Choroid plexus epithelial cell (primary cell): Measurements from ENCODE around the gene STARD13.

Experiments
- DNase-seq: peaks from one replicate; pipeline ENCODE4 v3.0.0-alpha.2; 2010; ENCODE audit warnings: low read depth
- H3K4me3 ChIP-seq: 2 replicates; pipeline ENCODE4 v1.5.1; 2011; ENCODE audit warnings: low read depth, mild to moderate bottlenecking, control low read depth, low read length, moderate library complexity
- TF ChIP-seq, protein P1 (sequence below): conservative IDR thresholded peaks from 2 replicates; pipeline ENCODE4 v1.5.1; 2011; ENCODE audit warnings: low read depth, mild to moderate bottlenecking, control low read depth, inconsistent platforms, low read length, moderate library complexity

STARD13 gene

DNA sequence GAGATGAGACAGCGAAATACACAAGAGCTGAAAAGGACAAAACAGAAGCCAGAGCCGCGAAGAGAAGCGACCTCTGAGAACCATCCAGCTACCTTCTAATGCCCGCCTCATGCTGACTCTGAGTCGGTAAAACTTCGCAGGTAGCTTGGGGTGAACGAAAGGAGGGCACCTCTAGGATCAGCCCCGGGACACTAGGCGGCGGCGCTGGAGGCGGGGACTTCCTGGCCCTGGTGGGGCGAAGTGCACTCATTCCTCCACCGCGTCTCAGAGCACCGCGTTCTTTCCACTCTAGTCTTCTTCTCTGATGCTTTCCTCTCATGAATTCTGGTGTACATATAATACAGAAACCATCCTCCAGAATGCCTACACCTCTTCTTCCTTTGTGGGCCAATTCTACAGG, 219.2 kb downstream of the STARD13 start:
- TF ChIP-seq, protein P1, sequence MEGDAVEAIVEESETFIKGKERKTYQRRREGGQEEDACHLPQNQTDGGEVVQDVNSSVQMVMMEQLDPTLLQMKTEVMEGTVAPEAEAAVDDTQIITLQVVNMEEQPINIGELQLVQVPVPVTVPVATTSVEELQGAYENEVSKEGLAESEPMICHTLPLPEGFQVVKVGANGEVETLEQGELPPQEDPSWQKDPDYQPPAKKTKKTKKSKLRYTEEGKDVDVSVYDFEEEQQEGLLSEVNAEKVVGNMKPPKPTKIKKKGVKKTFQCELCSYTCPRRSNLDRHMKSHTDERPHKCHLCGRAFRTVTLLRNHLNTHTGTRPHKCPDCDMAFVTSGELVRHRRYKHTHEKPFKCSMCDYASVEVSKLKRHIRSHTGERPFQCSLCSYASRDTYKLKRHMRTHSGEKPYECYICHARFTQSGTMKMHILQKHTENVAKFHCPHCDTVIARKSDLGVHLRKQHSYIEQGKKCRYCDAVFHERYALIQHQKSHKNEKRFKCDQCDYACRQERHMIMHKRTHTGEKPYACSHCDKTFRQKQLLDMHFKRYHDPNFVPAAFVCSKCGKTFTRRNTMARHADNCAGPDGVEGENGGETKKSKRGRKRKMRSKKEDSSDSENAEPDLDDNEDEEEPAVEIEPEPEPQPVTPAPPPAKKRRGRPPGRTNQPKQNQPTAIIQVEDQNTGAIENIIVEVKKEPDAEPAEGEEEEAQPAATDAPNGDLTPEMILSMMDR, result no peak

DNA sequence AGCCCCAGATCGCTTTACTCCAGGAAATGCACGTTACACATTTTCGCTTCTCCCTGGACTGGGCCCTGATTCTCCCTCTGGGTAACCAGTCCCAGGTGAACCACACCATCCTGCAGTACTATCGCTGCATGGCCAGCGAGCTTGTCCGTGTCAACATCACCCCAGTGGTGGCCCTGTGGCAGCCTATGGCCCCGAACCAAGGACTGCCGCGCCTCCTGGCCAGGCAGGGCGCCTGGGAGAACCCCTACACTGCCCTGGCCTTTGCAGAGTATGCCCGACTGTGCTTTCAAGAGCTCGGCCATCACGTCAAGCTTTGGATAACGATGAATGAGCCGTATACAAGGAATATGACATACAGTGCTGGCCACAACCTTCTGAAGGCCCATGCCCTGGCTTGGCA, 224.7 kb downstream of the STARD13 start:
- TF ChIP-seq, protein P1, result no peak

More for the DNA sequence above, 219.2 kb downstream of the STARD13 start:
- H3K4me3 ChIP-seq, result no peak overlapping the region
- no peak for DNase-seq

DNA sequence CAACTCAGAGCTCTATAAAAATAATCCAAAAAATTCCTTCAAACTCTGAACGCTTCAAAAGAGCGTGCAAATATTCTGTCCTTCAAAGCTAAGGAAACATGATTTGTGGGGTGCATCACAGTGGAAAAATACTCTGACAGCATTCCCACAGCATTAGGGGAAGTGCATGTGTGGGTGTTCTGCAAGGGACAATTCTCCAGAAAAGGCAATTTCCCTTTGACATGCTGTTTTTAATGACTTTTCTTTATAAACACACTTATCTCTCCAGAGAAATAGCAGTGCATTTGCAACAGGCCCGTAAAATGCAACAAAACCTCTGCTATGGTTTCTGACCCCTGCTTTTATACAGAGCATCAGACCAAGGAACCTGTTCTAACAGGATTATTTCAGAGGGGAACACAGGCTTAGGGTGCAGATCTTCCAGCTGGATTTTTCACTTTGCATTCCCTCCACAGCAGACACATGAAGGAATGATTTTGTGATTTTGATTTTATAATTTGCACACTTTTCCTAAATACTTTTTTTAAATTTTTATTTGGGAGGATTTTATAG, 226.7 kb downstream of the STARD13 start:
- TF ChIP-seq, protein P1, result no peak
- no peak for DNase-seq
- no peak overlapping the region for H3K4me3 ChIP-seq

More for the DNA sequence above, 224.7 kb downstream of the STARD13 start:
- DNase-seq, result no peak
- H3K4me3 ChIP-seq, result no peak overlapping the region

DNA sequence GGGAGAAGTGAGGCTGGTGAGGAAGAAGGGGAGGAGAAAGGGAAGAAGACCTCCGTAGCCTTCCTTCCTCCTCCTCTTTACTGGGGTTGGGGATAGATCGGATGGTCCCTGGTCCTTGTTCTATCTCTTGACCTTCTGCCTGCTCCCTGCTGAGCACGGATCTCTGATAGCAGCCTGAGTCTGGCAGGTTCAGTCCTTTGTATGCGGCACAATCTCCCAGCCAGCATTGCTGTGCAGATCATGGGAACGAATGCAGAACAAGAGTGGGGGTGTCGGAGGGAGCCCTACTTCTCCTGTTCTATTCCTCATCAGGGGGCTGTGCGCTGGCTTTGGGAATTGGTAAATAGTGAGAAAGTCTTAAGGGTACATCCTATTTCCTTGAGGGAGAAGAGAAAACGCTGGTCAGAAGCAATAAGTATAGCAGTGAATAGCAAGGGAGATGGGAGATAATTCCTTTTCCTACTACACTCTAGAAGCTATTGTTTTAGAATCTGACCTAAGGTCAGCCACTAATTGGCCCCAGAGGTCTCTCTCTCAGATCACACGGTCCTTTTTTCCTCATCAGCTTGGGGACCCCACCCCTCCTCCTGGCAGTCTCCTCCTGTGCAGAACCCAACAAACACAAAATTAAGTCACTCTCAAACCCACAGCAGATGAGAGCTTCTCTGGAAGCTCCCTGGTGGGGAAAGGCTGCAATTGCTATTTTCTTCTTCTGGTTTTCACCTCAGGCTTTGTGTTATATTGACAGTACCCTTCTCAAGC, 228.4 kb downstream of the STARD13 start:
- H3K4me3 ChIP-seq, result no peak overlapping the region
- TF ChIP-seq, protein P1, result peak; percentile 74
- peak; percentile 55 for DNase-seq

DNA sequence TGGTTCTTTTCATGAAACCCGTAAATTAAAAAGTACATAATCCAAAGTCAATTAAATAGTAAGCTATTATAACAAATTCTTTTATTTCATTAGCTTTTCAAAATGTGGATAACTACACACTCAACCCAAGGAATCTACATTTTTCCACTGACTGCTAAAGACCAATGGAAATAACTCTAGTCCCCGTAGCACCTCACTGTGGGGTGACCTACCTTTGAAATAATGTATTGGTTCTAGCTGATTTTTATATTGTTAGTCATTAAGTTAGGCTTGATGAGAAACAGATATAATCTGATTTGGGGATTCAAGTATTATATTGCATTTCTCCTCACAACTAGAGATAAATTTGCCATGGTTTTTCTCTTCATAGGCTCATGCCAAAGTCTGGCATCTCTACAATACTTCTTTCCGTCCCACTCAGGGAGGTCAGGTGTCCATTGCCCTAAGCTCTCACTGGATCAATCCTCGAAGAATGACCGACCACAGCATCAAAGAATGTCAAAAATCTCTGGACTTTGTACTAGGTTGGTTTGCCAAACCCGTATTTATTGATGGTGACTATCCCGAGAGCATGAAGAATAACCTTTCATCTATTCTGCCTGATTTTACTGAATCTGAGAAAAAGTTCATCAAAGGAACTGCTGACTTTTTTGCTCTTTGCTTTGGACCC, 232.0 kb downstream of the STARD13 start:
- DNase-seq, result peak; percentile 12
- TF ChIP-seq, protein P1, result no peak
- no peak overlapping the region for H3K4me3 ChIP-seq
